Measurements from ENCODE around the gene QSOX2.

The QSOX2 gene

DNA sequence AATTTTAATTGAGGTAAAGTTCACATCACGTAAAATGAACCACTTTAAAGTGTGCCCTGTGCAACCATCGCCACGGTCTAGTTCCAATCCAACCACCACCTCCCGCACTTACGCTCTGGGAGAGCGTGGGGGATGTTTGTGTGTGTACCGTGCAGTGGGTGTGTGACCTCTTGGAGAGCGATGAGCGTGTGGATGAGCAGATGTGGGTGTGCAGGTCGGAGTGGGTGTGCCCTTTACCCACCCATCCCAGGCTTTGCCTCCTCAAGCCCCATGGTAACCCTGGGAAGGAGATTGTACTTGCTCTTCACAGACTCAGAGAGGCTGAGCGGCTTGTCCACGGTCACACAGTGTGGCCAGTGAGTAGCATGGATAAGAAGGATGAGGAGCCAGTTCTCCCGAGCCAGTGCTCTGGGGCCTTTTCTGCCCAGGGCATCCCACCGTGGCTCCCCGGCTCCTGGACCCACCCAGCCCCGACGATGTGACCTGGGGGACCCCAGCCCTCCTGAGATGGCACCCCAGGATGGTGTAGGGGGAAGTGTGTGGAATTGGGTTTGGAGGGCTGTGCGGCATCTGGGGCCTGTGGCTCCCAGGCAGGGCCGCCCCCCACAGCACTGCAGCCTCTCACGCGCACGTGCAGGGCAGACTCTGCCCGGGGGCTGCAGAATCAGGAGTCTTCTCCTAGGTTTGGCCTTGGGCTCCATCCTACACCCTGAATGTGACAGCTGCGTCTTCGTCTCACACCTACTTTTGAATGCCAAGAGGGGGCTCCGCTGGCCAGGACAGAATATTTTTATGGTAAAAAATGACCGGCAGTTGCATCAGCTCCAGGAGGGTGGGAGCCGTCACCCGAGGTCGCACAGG is 54.3 kb downstream of the QSOX2 start:
- no peak for DNase-seq (ENCODE audit: low read depth)
- TF ChIP-seq, protein P1, sequence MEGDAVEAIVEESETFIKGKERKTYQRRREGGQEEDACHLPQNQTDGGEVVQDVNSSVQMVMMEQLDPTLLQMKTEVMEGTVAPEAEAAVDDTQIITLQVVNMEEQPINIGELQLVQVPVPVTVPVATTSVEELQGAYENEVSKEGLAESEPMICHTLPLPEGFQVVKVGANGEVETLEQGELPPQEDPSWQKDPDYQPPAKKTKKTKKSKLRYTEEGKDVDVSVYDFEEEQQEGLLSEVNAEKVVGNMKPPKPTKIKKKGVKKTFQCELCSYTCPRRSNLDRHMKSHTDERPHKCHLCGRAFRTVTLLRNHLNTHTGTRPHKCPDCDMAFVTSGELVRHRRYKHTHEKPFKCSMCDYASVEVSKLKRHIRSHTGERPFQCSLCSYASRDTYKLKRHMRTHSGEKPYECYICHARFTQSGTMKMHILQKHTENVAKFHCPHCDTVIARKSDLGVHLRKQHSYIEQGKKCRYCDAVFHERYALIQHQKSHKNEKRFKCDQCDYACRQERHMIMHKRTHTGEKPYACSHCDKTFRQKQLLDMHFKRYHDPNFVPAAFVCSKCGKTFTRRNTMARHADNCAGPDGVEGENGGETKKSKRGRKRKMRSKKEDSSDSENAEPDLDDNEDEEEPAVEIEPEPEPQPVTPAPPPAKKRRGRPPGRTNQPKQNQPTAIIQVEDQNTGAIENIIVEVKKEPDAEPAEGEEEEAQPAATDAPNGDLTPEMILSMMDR (IDR thresholded peaks at IDR 0.05; ENCODE audit: control insufficient read depth, extremely low read depth, insufficient read depth), result no peak

DNA sequence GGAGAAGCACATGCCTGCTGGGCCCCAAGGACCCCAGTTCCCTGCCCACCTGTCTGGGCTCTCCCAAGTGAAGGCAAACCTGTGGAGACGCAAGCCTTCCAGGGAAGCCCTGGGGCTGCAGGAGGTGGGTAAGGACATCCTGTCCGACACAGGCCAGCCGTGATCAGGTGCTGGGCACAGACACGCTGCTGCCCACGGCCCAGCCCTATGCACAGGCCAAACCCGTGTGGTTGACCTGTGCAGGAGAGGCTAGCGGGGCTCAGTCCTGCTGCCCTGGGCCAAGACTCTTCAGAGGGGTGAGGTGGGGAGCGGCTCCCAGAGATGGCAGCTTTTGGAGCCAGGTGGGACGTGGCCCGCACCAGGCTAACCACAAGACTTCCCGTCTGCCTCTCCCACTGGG is 55.0 kb downstream of the QSOX2 start:
- TF ChIP-seq, protein P1 (IDR thresholded peaks at IDR 0.05; ENCODE audit: control insufficient read depth, extremely low read depth, insufficient read depth), result no peak
- no peak for DNase-seq (ENCODE audit: low read depth)
- H3K4me3 ChIP-seq (ENCODE audit: low read depth, low read length), result no peak overlapping the region

More for the DNA sequence above, 54.3 kb downstream of the QSOX2 start:
- H3K4me3 ChIP-seq (ENCODE audit: low read depth, low read length), result no peak overlapping the region

DNA sequence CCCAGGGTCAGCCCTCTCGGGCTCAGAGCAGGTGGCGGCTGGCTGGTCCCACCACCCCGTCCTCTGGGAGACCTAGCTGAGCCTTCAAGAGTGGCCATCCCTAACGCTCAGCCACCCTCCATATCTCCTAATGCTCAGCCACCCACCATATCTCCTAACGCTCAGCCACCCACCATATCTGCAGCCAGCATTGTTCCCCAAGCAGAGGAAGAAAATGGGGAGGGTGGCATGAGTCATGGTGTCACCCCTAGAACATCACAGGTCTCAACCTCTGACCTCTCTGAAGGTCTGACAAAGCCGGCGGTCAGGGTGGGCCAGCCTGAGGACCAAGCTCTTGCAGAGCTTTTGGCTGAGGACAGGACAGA is 55.4 kb downstream of the QSOX2 start:
- TF ChIP-seq, protein P1 (IDR thresholded peaks at IDR 0.05; ENCODE audit: control insufficient read depth, extremely low read depth, insufficient read depth), result no peak
- H3K4me3 ChIP-seq (ENCODE audit: low read depth, low read length), result no peak overlapping the region
- no peak for DNase-seq (ENCODE audit: low read depth)

DNA sequence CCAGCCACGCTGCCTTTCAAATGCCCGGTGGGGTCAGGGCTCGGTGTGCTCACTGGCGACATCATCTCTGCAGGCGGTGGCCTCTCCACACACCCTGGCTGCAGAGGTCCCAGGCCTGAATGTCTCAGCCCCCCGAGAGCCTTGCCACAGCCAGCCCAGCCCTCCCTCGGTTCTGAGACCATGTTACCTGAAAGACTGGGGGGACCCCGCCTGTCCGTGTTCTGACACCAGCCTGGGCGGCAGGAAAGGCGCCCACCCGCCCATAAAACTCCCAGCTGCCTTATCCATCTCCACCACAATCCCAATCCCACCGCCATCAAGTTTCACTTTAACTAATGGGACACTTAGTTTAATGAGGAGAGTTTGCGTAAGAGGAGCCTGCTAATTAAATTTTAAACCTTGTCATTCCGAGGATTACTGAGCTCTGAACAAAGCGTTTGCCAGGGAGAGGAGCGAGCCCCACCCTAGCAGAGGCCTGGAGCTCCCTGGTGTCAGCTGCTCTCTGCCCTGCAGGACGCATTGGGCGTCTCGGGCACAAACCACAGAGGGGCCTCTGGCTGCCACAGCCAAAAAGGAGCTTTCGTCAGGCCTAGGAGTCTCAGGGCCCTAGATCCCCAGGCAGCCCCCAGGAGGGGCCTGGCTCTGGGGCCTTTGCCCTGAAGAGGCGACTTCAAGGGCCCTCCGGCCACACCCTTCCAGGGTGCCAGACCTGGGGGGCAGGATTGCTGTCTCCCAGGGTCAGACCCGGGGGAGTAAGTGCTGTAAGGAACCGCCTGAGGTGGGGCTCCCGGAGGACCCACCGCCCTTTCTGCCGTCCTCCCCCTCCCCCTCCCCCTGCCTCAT is 56.0 kb downstream of the QSOX2 start:
- DNase-seq (ENCODE audit: low read depth), result no peak
- no peak overlapping the region for H3K4me3 ChIP-seq (ENCODE audit: low read depth, low read length)
- TF ChIP-seq, protein P1 (IDR thresholded peaks at IDR 0.05; ENCODE audit: control insufficient read depth, extremely low read depth, insufficient read depth), result no peak

DNA sequence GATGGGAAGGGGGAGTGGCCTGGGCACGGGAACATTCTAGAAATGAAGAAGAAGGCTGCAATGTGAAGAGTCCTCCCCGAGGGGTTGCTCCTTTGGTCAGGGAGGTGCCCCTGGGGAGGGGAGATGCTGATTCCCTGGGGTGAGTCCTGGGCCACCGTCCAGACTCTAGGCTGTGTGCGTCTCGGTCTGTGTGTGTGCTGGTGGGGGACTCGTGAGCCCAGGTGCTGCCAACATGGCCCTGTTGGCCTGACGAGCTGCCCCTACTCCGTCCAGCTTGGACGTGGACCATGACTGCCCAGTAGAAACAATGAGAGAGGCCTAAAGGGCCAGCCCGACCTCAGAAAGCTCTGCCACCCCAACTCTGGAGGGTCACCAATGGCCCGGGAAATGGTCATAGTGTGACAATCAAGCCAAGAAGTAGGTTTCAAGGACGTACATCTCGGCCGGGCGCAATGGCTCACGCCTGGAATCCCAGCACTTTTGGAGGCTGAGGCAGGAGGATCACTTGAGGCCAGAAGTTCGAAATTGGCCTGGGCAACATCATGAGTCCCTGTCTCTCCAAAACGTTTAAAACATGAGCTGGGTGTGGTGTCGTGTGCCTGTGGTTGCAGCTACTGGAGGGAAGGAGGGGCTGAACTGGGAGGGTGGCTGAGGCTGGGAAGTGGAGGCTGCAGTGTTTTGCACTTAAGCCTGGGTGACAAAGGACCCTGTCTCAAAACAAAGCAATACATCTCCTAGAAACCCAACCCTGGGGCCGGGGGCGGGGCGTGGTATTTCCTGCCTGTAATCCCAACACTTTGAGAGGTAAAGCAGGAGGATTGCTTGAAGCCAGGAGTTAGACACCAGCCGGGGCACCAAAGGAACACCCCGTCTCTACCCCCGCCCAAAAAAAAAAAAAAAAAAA is 57.7 kb downstream of the QSOX2 start:
- TF ChIP-seq, protein P1 (IDR thresholded peaks at IDR 0.05; ENCODE audit: control insufficient read depth, extremely low read depth, insufficient read depth), result no peak
- no peak for DNase-seq (ENCODE audit: low read depth)
- H3K4me3 ChIP-seq (ENCODE audit: low read depth, low read length), result no peak overlapping the region

DNA sequence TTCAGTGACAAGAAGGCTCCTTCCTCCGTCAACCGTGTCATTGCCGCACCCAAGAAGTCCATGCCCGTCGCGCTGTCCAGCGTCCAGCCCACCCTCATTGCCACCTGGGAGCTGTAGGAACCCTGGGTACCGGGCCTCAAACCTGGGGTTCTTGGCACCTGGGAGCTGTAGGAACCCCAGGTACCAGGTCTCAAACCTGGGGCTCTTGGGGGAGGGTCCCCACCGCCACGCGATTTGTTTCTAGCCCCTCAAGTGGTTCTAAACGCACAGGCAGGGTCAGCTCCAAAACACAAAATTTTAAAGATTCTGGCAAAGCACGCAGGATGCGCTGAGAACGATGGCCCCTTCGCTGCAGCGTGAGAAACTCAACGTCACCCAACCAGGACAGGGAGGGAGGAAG is 58.4 kb downstream of the QSOX2 start:
- H3K4me3 ChIP-seq (ENCODE audit: low read depth, low read length), result no peak overlapping the region
- TF ChIP-seq, protein P1 (IDR thresholded peaks at IDR 0.05; ENCODE audit: control insufficient read depth, extremely low read depth, insufficient read depth), result no peak
- no peak for DNase-seq (ENCODE audit: low read depth)
